HG03520 (cell line): ENCODE measurements around the gene VPS13A.
"Not testable (repeated sequence)": the region's sequence is repeated elsewhere in the genome, so short reads cannot be mapped to it uniquely, and the experiment has no call there.

Source experiments
- ATAC-seq: cut with Tn5 transposase; IDR thresholded peaks from one replicate; pipeline ENCODE4 v1.9.1; 2021; ENCODE audit warnings: mild to moderate bottlenecking, moderate library complexity; ENCODE audit not compliant: unreplicated experiment

The VPS13A gene

GRCh38 chr9:77183581-77183980 is 6.2 kb downstream of the VPS13A start:
- ATAC-seq = no peak

- ATAC-seq = no peak
Observed at GRCh38 chr9:77188242-77188641, 10.9 kb downstream of the VPS13A start.

- no peak for ATAC-seq
Observed at GRCh38 chr9:77194423-77194822, 17.1 kb downstream of the VPS13A start.

- ATAC-seq = no peak
Observed at GRCh38 chr9:77210116-77210515, 32.8 kb downstream of the VPS13A start.

GRCh38 chr9:77211561-77211960 is 34.2 kb downstream of the VPS13A start:
- no peak for ATAC-seq

GRCh38 chr9:77212801-77213200 is 35.5 kb downstream of the VPS13A start:
- ATAC-seq = no peak

- no peak for ATAC-seq
Observed at GRCh38 chr9:77215874-77216273, 38.5 kb downstream of the VPS13A start.

GRCh38 chr9:77218612-77219011 is 41.3 kb downstream of the VPS13A start:
- ATAC-seq = no peak

GRCh38 chr9:77221431-77221830 is 44.1 kb downstream of the VPS13A start:
- ATAC-seq = no peak

- ATAC-seq = no peak
Observed at GRCh38 chr9:77224746-77225312, 47.5 kb downstream of the VPS13A start.

- ATAC-seq = no peak
Observed at GRCh38 chr9:77236693-77237092, 59.4 kb downstream of the VPS13A start.

GRCh38 chr9:77237896-77238295 is 60.6 kb downstream of the VPS13A start:
- ATAC-seq = no peak

GRCh38 chr9:77251050-77251449 is 73.7 kb downstream of the VPS13A start:
- ATAC-seq = no peak

- ATAC-seq = no peak
Observed at GRCh38 chr9:77257275-77257674, 79.9 kb downstream of the VPS13A start.

GRCh38 chr9:77261605-77262004 is 84.3 kb downstream of the VPS13A start:
- no peak for ATAC-seq

GRCh38 chr9:77267762-77268161 is 90.4 kb downstream of the VPS13A start:
- ATAC-seq = not testable (repeated sequence)

- peak; percentile 73 for ATAC-seq
Observed at GRCh38 chr9:77271023-77271690, 93.8 kb downstream of the VPS13A start.

- ATAC-seq = no peak
Observed at GRCh38 chr9:77276799-77277198, 99.5 kb downstream of the VPS13A start.

GRCh38 chr9:77277719-77278118 is 100.4 kb downstream of the VPS13A start:
- no peak for ATAC-seq

GRCh38 chr9:77283991-77284390 is 106.7 kb downstream of the VPS13A start:
- ATAC-seq = no peak

- ATAC-seq = no peak
Observed at GRCh38 chr9:77284616-77285015, 107.3 kb downstream of the VPS13A start.

- ATAC-seq = no peak
Observed at GRCh38 chr9:77290373-77290772, 113.0 kb downstream of the VPS13A start.

GRCh38 chr9:77291714-77292113 is 114.4 kb downstream of the VPS13A start:
- ATAC-seq = no peak
